ENCODE data around the gene DKKL1.
A peak's percentile ranks its signal among the peaks of the same experiment; 100 is the strongest.
"Not testable (repeated sequence)": the region's sequence is repeated elsewhere in the genome, so short reads cannot be mapped to it uniquely, and the experiment has no call there.

Gene DKKL1

GRCh38 chr19:49362048-49362928, 1.4 kb upstream of the DKKL1 start, which contains the start of gene TEAD2:
Gene TEAD2 (minus strand): TSS chr19:49362416. CDS start chr19:49360075, 2,341 bp downstream.
- DNase-seq = no peak

- DNase-seq = no peak
These were observed 779 bp upstream of the DKKL1 start for GRCh38 chr19:49362929-49363267.

- DNase-seq = no peak
These were observed 533 bp downstream of the DKKL1 start for GRCh38 chr19:49364083-49364737.

GRCh38 chr19:49366110-49366509, 2.4 kb downstream of the DKKL1 start:
- no peak for DNase-seq

- DNase-seq = no peak
These were observed 5.2 kb downstream of the DKKL1 start for GRCh38 chr19:49368711-49369358.

GRCh38 chr19:49371184-49371583, 7.5 kb downstream of the DKKL1 start:
- DNase-seq = no peak

- DNase-seq = not testable (repeated sequence)
These were observed 9.5 kb downstream of the DKKL1 start for GRCh38 chr19:49373174-49373573.

- DNase-seq = no peak
These were observed 11.2 kb downstream of the DKKL1 start for GRCh38 chr19:49374665-49375434.

- DNase-seq = no peak
These were observed 14.8 kb downstream of the DKKL1 start for GRCh38 chr19:49378512-49378911.

GRCh38 chr19:49380391-49380790, 16.7 kb downstream of the DKKL1 start:
- DNase-seq = no peak

- DNase-seq = no peak
These were observed 19.0 kb downstream of the DKKL1 start for GRCh38 chr19:49382639-49383038.

GRCh38 chr19:49383599-49383998, 19.9 kb downstream of the DKKL1 start:
- DNase-seq = no peak

- DNase-seq = no peak
These were observed 24.3 kb downstream of the DKKL1 start, which contains the start of gene KASH5 for GRCh38 chr19:49387936-49388372. Gene KASH5 (plus strand): TSS chr19:49388249. CDS start chr19:49390884, 2,635 bp downstream.

- DNase-seq = no peak
These were observed 25.7 kb downstream of the DKKL1 start for GRCh38 chr19:49389406-49389805.

- no peak for DNase-seq
These were observed 26.7 kb downstream of the DKKL1 start for GRCh38 chr19:49390131-49390928.

GRCh38 chr19:49390929-49391359, 27.3 kb downstream of the DKKL1 start:
- DNase-seq = peak; percentile 13

GRCh38 chr19:49391581-49392399, 28.1 kb downstream of the DKKL1 start:
- DNase-seq = peak; percentile 84

- DNase-seq = no peak
These were observed 30.2 kb downstream of the DKKL1 start for GRCh38 chr19:49393881-49394280.

- DNase-seq = peak; percentile 83
These were observed 32.1 kb downstream of the DKKL1 start for GRCh38 chr19:49395581-49396407.
